GM04503 (cell line): ENCODE measurements around the gene ADGRD1.
"Not testable (repeated sequence)": the region's sequence is repeated elsewhere in the genome, so short reads cannot be mapped to it uniquely, and the experiment has no call there.

ENCODE experiments used
- DNase-seq: peaks from one replicate; pipeline ENCODE4 v3.0.0-alpha.2; 2012; ENCODE audit warnings: low read depth

The ADGRD1 gene

GRCh38 chr12:130953771-130954543 lies at the start of gene ADGRD1:
TSS of gene ADGRD1 (plus strand) at chr12:130953907. CDS start at chr12:130954466, 559 bp downstream.
- DNase-seq, result no peak

- no peak for DNase-seq
Measured at GRCh38 chr12:130904064-130904463, 49.6 kb upstream of the ADGRD1 start.

GRCh38 chr12:130904936-130905455 lies 48.7 kb upstream of the ADGRD1 start:
- DNase-seq, result not testable (repeated sequence)

GRCh38 chr12:130909111-130909510 lies 44.6 kb upstream of the ADGRD1 start:
- DNase-seq, result no peak

GRCh38 chr12:130911193-130911592 lies 42.5 kb upstream of the ADGRD1 start:
- DNase-seq, result no peak

- no peak for DNase-seq
Measured at GRCh38 chr12:130911933-130912332, 41.8 kb upstream of the ADGRD1 start.

GRCh38 chr12:130916241-130916911 lies 37.3 kb upstream of the ADGRD1 start:
- DNase-seq, result no peak

GRCh38 chr12:130917607-130918006 lies 36.1 kb upstream of the ADGRD1 start:
- no peak for DNase-seq

- no peak for DNase-seq
Measured at GRCh38 chr12:130919086-130919485, 34.6 kb upstream of the ADGRD1 start.

- no peak for DNase-seq
Measured at GRCh38 chr12:130920119-130920703, 33.5 kb upstream of the ADGRD1 start.

GRCh38 chr12:130920723-130921381 lies 32.9 kb upstream of the ADGRD1 start:
- DNase-seq, result peak; percentile 59

- DNase-seq, result no peak
Measured at GRCh38 chr12:130922511-130922953, 31.2 kb upstream of the ADGRD1 start.

- no peak for DNase-seq
Measured at GRCh38 chr12:130924966-130925665, 28.6 kb upstream of the ADGRD1 start.

- no peak for DNase-seq
Measured at GRCh38 chr12:130925666-130926015, 28.1 kb upstream of the ADGRD1 start.

- no peak for DNase-seq
Measured at GRCh38 chr12:130929363-130929762, 24.3 kb upstream of the ADGRD1 start.

- no peak for DNase-seq
Measured at GRCh38 chr12:130932061-130932930, 21.4 kb upstream of the ADGRD1 start.

GRCh38 chr12:130933269-130933995 lies 20.3 kb upstream of the ADGRD1 start:
- no peak for DNase-seq

GRCh38 chr12:130934753-130935152 lies 19.0 kb upstream of the ADGRD1 start:
- no peak for DNase-seq

- no peak for DNase-seq
Measured at GRCh38 chr12:130936561-130936960, 17.1 kb upstream of the ADGRD1 start.

GRCh38 chr12:130937063-130937462 lies 16.6 kb upstream of the ADGRD1 start:
- DNase-seq, result no peak
